Stimulated activated memory B cell treated with anti-CD40 and anti-IgM and Interleukin-4, amounts not matched to agents 10 μg/mL and 1 μg/mL and 100 μg/mL, for 72 hours (primary cell): ENCODE measurements around the gene ZC3H4.
"Not testable (repeated sequence)": the region's sequence is repeated elsewhere in the genome, so short reads cannot be mapped to it uniquely, and the experiment has no call there.

Experiments used
- ATAC-seq: fragments of 150-1000 bp; cut with Tn5 transposase; 2 replicates; pipeline ENCODE4 v1.10.0; 2021
- H3K27ac Mint-ChIP-seq: one replicate; pipeline ENCODE4 v1.8.0; 2022; ENCODE audit warnings: mild to moderate bottlenecking, mixed read lengths
- H3K27me3 Mint-ChIP-seq: one replicate; pipeline ENCODE4 v1.8.0; 2022; ENCODE audit warnings: mixed read lengths
- H3K36me3 Mint-ChIP-seq: one replicate; pipeline ENCODE4 v1.8.0; 2022; ENCODE audit warnings: mixed read lengths
- H3K4me1 Mint-ChIP-seq: one replicate; pipeline ENCODE4 v1.8.0; 2022; ENCODE audit warnings: mixed read lengths
- H3K4me3 Mint-ChIP-seq: one replicate; pipeline ENCODE4 v1.8.0; 2022; ENCODE audit warnings: mild to moderate bottlenecking, moderate library complexity, mixed read lengths
- H3K9me3 Mint-ChIP-seq: one replicate; pipeline ENCODE4 v1.8.0; 2022; ENCODE audit warnings: mixed read lengths

Gene ZC3H4

DNA sequence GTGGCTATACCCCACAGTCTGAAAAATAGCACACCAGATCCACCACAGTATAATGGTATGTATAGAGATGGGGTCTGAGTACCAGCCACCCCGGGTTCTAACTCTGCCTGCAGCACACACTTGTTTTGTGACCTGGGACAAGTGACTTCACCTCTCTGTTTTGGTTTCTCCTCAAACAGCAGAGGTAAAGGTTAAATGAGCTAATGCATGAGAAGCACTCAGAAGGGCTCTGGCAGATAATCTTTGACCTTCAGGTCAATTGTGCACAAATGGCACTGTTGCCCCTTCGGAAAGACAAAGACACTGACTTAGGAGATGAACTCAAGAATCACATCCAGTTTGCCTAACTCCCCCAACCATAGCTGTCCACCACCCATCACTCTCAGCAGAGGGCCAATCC, 7.7 kb downstream of the ZC3H4 start:
- Mint-ChIP-seq H3K9me3 (no peaks in the 10 kb centered on the region), H3K4me3 (no peak overlapping the region), H3K36me3 (peaks cover 37% of the 10 kb centered on the region), H3K4me1 (peaks cover 63% of the 10 kb centered on the region), H3K27ac (peak overlapping the region; percentile 98), H3K27me3 (no peaks in the 10 kb centered on the region)
- no peak for ATAC-seq

DNA sequence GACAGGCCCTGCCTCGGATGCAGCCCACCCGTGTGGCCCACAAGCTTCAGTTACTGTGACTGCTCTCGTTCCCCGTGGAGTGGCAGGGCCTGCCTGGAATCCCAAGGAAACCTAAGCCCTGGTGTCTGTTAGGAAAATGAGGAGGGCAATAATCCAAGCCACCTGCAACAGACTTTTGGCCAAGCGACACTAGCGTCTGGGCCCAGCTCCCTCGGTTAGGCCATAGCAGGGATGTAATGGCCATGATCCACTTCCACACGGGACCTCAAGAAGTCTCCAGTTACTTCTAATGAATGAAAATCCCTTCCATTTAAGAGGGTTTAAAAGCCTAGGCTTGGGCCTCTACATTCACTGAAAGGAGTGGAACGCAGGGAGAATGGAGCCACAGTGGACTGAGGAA, 8.9 kb downstream of the ZC3H4 start:
- Mint-ChIP-seq H3K27me3 (no peaks in the 10 kb centered on the region), H3K36me3 (peaks cover 30% of the 10 kb centered on the region), H3K9me3 (no peaks in the 10 kb centered on the region), H3K27ac (no peak overlapping the region), H3K4me1 (peaks cover 60% of the 10 kb centered on the region), H3K4me3 (no peak overlapping the region)
- no peak for ATAC-seq

DNA sequence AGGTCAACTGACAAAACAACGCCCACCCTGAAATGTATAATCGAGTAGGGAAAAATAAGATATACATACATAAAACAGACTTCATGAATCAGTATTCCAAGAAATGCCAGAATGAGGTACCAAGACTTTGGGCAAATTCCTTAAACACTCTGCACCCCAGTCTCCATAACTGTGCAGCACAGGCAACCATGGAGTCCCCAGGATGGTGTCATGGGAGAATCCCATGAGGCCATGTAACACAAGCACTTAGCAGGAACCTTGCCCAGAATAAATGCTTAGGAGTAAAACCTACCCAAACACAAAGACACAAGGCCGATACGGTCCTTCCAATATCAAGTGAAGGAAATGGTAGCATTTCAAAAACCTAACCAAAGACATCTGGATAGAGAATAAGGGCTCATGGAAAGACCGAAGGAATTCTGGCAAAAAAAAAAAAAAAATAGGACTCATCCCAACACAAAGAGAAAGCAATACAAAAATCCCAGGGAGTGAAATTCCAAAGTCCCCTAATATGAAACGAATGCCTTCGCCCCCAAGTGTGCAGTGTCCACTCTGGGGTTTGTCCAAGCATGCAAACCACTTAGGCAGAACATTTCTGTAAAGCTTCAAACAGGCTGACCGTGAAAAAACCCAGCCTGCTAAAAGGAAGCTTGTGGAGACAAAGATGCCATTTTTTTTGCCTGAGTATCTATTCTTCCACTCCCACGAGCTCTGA, 11.1 kb downstream of the ZC3H4 start:
- Mint-ChIP-seq H3K4me1 (peaks cover 51% of the 10 kb centered on the region), H3K9me3 (no peaks in the 10 kb centered on the region), H3K27ac (no peak overlapping the region), H3K27me3 (no peaks in the 10 kb centered on the region), H3K36me3 (peaks cover 19% of the 10 kb centered on the region), H3K4me3 (no peak overlapping the region)
- no peak for ATAC-seq

DNA sequence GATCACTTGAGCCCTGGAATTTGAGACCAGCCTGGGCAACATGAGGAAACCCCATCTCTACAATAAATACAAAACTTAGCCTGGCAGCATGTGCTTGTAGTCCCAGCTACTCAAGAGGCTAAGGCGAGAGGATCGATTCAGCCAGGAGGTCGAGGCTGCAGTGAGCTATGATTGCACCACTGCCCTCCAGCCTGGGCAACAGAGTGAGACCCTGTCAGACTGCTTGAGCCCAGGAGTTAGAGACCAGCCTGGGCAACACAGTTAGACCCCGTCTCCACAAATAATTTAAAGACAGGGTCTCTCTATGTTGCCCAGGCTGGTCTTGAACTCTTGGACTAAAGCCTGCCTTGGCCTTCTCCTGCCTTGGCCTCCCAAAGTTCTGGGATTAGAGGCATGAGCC, 12.5 kb downstream of the ZC3H4 start:
- not testable (repeated sequence) for H3K27ac Mint-ChIP-seq
- Mint-ChIP-seq H3K4me1 (peaks cover 49% of the 10 kb centered on the region), H3K36me3 (peaks cover 23% of the 10 kb centered on the region)

DNA sequence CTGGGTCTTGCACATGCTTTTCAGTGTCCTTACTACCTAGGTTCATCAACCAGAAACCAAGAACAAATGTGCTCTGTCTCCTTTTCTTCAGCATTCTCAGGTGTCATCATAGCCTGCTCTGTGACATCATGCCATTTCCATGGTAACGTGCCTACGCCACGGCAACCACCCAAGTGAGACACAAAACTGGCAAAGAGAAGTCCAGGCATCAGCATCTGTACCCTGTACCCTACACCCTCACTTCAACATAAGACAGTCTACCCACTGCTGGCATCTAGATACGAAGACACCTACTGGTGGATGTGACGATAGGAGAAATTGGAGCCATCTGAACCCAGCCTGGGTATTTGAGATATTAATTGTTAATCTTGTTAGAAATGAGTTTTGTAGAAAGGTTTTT, 13.3 kb downstream of the ZC3H4 start:
- no peak overlapping the region for H3K4me3 Mint-ChIP-seq
- peaks cover 16% of the 10 kb centered on the region for H3K36me3 Mint-ChIP-seq
- H3K9me3 Mint-ChIP-seq, result no peaks in the 10 kb centered on the region
- peaks cover 49% of the 10 kb centered on the region for H3K4me1 Mint-ChIP-seq
- H3K27me3 Mint-ChIP-seq, result no peaks in the 10 kb centered on the region
- no peak overlapping the region for H3K27ac Mint-ChIP-seq
- no peak for ATAC-seq

More for the DNA sequence above, 12.5 kb downstream of the ZC3H4 start:
- not testable (repeated sequence) for H3K4me3 Mint-ChIP-seq, H3K27me3 Mint-ChIP-seq, ATAC-seq, H3K9me3 Mint-ChIP-seq

DNA sequence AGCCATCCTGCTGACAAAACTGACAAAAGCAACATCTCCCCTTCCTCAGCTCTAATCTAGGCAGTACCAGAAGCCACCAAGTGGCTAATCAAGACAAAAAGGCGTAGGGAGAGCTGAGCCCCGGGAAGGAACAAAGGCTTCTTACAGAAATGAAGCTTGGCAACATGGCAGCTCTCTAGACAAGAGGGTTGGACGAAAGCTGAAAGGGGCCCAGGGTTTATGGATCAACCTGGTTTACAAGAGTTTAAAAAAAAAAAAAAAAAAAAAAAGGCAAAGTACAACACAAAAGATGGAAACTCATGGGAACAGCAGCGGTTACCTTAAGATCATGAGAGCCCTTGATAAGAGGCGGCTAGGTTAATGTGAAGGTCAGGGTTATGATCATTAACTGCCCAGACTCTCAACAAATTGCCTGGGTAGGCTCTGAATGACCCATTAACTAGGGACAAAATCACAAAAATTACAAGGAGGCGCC, 14.0 kb downstream of the ZC3H4 start:
- Mint-ChIP-seq H3K4me3 (no peak overlapping the region), H3K9me3 (no peaks in the 10 kb centered on the region), H3K27ac (no peak overlapping the region), H3K27me3 (no peaks in the 10 kb centered on the region), H3K36me3 (peaks cover 16% of the 10 kb centered on the region), H3K4me1 (peaks cover 55% of the 10 kb centered on the region)
- no peak for ATAC-seq

DNA sequence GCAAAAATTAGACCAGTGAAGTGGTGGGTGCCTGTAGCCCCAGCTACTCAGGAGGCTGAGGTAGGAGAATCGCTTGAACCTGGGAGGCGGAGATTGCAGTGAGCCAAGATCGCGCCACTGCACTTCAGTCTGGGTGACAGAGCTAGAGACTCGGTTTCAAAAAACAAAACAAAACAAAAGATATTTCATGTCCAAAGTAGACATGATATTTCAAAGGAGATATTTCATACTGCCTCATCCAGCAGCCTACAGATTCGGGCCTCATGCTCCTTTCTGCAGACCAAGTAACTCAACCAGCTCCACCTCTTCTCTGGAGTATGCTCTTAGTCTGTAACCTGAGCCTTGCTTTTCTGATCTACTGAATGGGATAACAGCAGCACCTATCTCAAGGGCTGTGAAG, 15.0 kb downstream of the ZC3H4 start:
- no peaks in the 10 kb centered on the region for H3K9me3 Mint-ChIP-seq
- H3K36me3 Mint-ChIP-seq, result peaks cover 23% of the 10 kb centered on the region
- no peak overlapping the region for H3K4me3 Mint-ChIP-seq
- H3K27me3 Mint-ChIP-seq, result no peaks in the 10 kb centered on the region
- ATAC-seq, result no peak
- peak overlapping the region; percentile 12 for H3K27ac Mint-ChIP-seq
- peaks cover 65% of the 10 kb centered on the region for H3K4me1 Mint-ChIP-seq

DNA sequence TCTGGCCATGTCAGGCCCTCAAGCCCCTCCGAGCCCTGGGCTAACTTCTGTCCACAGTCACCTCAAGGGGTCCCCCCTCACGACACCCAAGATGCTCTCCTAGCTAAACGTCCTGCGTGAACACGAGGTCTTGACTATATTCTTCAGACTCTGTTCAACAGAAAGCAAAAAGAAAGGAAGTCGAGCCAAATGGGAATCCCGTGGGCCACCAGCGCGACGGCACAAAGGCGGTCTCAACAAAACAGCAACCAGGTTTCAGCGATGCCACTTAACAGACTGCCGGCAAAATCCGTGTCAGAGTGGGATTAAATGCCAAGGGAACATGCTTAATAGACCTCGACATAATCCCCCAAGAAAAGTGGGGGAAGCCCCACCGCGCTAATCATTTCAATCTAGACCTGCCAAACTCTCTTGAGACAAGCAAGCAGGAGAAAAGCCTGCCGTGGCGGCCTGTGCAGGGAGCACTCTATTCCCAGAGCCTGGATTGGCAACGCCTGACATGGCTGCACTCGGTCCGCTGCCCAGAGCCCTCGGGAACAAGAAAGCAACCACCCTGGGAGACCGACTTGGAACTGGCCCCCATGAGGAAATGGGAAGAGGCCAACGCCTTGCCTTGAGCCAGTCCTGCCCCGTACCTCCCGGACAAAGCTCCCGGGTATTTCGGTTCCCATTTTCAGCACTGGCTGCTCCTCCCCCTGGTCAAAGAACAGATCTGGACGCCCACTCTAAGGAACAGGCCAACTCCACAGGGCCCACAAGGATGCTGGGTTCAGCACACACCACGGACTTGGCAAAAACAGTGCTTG, 16.0 kb downstream of the ZC3H4 start:
- no peaks in the 10 kb centered on the region for H3K9me3 Mint-ChIP-seq
- peaks cover 23% of the 10 kb centered on the region for H3K36me3 Mint-ChIP-seq

DNA sequence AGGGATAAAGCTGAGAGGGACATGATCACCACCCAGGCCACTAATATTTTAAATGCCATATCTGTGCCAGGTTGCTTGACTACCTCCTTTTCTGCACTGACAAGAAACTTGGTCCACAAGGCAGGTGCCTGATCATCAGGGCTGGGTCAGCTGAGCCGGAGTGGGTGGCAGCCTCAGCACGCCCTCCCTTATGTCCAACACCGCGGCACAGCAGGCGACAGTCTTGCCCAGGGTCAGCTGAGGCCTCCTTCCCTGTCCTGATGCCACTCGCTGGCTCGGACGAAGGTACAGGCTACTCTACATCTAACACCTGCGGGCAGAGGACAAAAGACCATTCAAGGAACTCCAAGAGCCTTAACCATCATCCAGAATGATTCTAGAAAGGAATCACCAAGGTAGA, 16.9 kb downstream of the ZC3H4 start:
- Mint-ChIP-seq H3K27ac (peak overlapping the region; percentile 95), H3K27me3 (no peaks in the 10 kb centered on the region), H3K36me3 (peaks cover 23% of the 10 kb centered on the region), H3K4me1 (peaks cover 61% of the 10 kb centered on the region), H3K9me3 (no peaks in the 10 kb centered on the region), H3K4me3 (no peak overlapping the region)
- no peak for ATAC-seq

More for the DNA sequence above, 16.0 kb downstream of the ZC3H4 start:
- ATAC-seq, result no peak
- peak overlapping the region; percentile 12 for H3K27ac Mint-ChIP-seq
- no peaks in the 10 kb centered on the region for H3K27me3 Mint-ChIP-seq
- H3K4me3 Mint-ChIP-seq, result no peak overlapping the region
- H3K4me1 Mint-ChIP-seq, result peaks cover 65% of the 10 kb centered on the region

DNA sequence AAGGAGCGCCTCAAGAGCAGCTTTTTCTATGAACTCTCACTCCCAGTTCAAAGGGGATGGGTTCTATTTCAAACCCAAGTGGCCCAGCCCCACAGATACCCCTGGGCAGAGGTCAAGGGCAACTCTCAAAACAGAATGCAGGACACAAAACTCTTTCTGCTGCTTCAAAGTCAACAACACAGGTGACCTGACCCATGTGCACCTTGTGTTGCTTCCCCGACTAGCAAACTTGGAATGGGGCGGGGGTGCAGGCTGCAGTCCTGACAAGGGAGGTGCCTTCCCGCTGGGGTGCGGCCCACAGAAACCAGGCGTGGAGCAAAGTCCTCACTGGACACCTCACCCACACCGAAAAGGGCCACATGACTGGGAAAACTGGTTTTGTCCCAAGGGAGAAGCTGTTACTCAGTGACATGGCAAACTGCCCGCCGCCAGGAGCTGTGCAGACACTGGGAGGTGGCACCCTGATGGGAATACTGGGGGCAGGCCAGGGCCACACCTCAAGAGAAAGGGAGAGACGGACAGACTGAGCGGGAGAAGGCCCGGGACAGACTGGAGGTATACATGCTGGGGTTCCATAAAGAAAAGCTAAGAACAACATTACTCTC, 17.4 kb downstream of the ZC3H4 start:
- Mint-ChIP-seq H3K9me3 (no peaks in the 10 kb centered on the region), H3K27me3 (no peaks in the 10 kb centered on the region), H3K4me3 (no peak overlapping the region), H3K36me3 (peaks cover 23% of the 10 kb centered on the region), H3K27ac (peak overlapping the region; percentile 95), H3K4me1 (peaks cover 61% of the 10 kb centered on the region)
- ATAC-seq, result no peak

DNA sequence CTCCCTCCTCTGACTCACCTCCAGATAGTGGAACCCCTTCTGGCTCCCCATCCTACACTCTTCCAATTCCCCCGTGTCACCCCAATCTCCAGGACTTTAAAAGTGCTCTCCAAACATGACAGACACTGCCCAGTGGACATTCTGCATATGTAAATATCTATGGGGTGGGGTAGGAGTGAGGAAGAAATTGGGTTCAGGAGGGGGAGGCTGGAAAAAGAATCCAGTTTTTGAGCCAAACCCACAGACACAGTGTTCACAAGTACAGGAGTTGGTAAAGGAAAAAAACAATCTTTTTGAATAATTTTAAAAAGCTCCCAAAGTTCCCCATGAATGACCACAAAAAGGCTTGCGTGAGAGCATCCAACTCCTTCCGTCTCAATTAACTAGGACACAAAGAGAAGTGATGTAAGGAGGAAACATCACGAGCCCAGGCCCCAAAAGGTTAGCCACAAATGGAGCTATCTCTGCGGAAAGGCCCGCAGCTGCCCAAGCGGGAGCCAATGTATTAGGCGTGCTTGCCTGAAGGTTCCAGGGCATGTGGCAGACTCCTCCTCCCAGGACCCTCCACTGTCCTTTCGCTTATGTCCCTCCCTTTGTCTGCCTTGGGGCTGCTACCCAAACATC, 18.0 kb downstream of the ZC3H4 start:
- Mint-ChIP-seq H3K36me3 (peaks cover 27% of the 10 kb centered on the region), H3K4me3 (peak overlapping the region; percentile 4), H3K9me3 (no peaks in the 10 kb centered on the region), H3K27me3 (no peaks in the 10 kb centered on the region), H3K4me1 (peaks cover 60% of the 10 kb centered on the region), H3K27ac (peak overlapping the region; percentile 95)
- no peak for ATAC-seq

DNA sequence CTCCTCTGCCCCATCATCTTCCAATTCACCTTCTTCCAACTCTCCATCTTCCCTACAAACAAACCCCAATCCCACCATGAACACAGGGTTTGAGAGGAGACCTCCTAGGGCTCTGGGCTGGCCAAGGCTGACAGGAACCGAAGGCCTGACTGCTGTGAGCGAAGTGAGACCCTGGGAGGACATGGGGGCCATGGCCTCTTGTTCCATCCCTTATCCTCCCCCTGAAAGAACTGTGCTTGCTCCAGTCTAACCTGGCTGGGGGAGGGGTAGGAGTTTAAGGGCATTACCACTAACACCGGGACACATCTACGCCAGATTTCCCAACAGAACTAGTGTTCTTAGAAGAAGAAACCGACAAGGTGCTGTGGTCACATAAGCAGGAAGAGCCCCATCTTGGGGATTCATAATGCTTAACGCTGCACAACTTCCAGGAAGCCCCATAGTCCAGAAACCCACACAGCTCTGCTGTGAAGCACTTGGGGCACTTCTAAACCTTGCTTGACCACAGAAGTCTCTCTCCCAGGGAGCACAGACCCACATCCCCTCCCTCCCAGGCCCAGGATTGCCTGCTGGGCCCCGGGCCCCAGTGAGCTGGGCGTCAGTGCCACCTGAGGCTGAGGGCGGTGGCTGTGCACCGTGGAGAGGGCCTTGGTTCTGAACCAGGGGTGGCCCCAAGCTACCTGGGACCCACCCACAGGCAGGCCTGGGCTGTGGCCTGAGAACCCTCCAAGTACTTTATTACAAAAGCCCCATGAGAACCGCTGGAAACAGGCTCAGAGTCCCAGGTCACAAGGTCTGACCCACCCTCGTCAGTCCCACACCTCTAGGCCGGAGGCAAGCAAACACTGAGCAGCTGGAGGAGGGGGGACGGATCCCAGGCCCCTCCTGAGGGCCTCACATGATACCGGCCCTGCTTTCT, 18.8 kb downstream of the ZC3H4 start:
- Mint-ChIP-seq H3K9me3 (no peaks in the 10 kb centered on the region), H3K27me3 (no peaks in the 10 kb centered on the region), H3K27ac (peak overlapping the region; percentile 95), H3K36me3 (peaks cover 30% of the 10 kb centered on the region), H3K4me3 (peak overlapping the region; percentile 65), H3K4me1 (peaks cover 55% of the 10 kb centered on the region)
- peak; percentile 51 for ATAC-seq

DNA sequence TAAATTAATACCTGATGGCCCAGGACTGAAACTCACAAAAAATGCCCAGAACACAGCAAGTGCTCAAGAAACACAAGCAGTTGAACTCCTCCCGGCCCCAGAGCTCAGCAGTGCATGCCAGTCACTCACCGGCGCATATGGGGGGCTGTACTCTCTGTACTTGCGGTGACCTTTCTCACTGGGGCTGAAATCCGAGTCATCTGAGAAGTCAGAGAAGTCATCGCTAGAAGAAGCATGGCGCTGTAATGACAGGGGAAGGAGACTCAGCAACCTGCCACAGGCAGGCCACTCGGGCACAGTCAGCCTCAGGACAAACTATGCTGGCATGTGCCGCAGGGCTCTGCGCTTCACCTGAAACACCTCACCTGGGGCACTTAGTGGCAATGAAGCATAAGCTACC, 19.7 kb downstream of the ZC3H4 start:
- Mint-ChIP-seq H3K36me3 (peaks cover 36% of the 10 kb centered on the region), H3K9me3 (no peaks in the 10 kb centered on the region), H3K27ac (peak overlapping the region; percentile 95), H3K27me3 (no peaks in the 10 kb centered on the region), H3K4me3 (peak overlapping the region; percentile 19), H3K4me1 (peaks cover 52% of the 10 kb centered on the region)
- peak; percentile 97 for ATAC-seq

DNA sequence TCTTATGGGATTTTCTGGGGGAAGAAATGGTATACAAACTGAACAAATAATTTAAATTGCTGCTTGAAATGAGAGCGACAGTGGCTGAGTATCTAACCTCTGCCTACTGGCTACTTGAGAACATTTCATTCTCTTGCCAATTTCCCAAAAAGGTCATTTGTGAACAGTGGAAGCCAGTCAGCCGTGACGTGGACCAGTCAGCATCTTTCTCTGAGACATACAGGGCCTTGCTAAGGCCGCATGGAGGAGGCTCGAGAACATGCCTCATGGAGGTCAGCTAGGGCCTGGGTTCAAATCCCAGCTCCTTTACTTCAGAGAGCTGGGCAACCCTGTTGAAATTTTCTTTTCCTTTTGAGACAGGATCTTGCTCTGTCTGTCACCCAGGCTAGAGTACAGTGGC, 20.3 kb downstream of the ZC3H4 start:
- Mint-ChIP-seq H3K4me3 (peak overlapping the region; percentile 19), H3K36me3 (peaks cover 36% of the 10 kb centered on the region), H3K9me3 (no peaks in the 10 kb centered on the region), H3K27ac (peak overlapping the region; percentile 95), H3K4me1 (peaks cover 46% of the 10 kb centered on the region), H3K27me3 (no peaks in the 10 kb centered on the region)
- ATAC-seq, result peak; percentile 52
